Measurements from ENCODE around the gene HMGXB4. TPM values are rescaled to one million over a fixed set of nuclear protein-coding genes. Genes with fewer than 3 reads are reported as not detected.
A peak's percentile ranks its signal among the peaks of the same experiment; 100 is the strongest.

HMGXB4 gene
- polyA plus RNA-seq, 1 donor (not counting 4 experiments of a cell fraction or from before 2014, with no cell fraction given), result 22.6 TPM

- Histone ChIP-seq H3K79me2 (ENCODE audit: control insufficient read depth, insufficient read depth, low read length) (no peaks in the 10 kb centered on the region), H4K20me1 (ENCODE audit: control insufficient read depth, extremely low read depth, insufficient read depth, low read length) (no peaks in the 10 kb centered on the region), H3K9ac (ENCODE audit: control insufficient read depth, extremely low read depth, insufficient read depth, low read length) (no peak overlapping the region), H3K27me3 (ENCODE audit: control insufficient read depth, extremely low read depth, insufficient read depth, low read length) (no peaks in the 10 kb centered on the region), H3K27ac (ENCODE audit: control insufficient read depth, insufficient read depth, low read length) (no peak overlapping the region), H3K4me2 (ENCODE audit: control insufficient read depth, extremely low read depth, insufficient read depth, low read depth, low read length) (no peak overlapping the region), H3K9me1 (ENCODE audit: control insufficient read depth, extremely low read depth, insufficient read depth, low read length) (no peaks in the 10 kb centered on the region), H3K9me3 (ENCODE audit: control insufficient read depth, low read depth, low read length) (no peaks in the 10 kb centered on the region), H3K36me3 (ENCODE audit: control insufficient read depth in 2 of 2, extremely low read depth in 1 of 2, insufficient read depth in 2 of 2, low read length in 2 of 2) (peaks cover 0 to 6% of the 10 kb centered on the region in 2 experiments), H3K4me3 (ENCODE audit: control insufficient read depth in 2 of 3, extremely low read depth in 1 of 3, insufficient read depth in 2 of 3, low read depth in 1 of 3, low read length in 3 of 3) (no peak overlapping the region), H3K4me1 (ENCODE audit: control insufficient read depth, extremely low read depth, insufficient read depth, low read length) (peaks cover 4% of the 10 kb centered on the region), H2AFZ (ENCODE audit: control insufficient read depth, low read length) (no peak overlapping the region)
- dilution Hi-C loops (cut with MboI; ENCODE audit: extremely low pct_ligation_motif_present, low sequenced_read_pairs), result no loop called here
- TF ChIP-seq CTCF (optimal IDR thresholded peaks at IDR 0.05 in 1 of 3, IDR thresholded peaks at IDR 0.05 in 1 of 3, conservative IDR thresholded peaks at IDR 0.05 in 1 of 3; ENCODE audit: extremely low read depth in 1 of 3, insufficient read depth in 2 of 3, low read length in 3 of 3), result no peak
- TF ChIP-seq EZH2 (IDR thresholded peaks at IDR 0.05; ENCODE audit: low read length), result no peak
- peak; percentile 85 for FAIRE-seq
- no peak for DNase-seq (ENCODE audit: low read depth, low spot score)
Observed at GRCh38 chr22:35343664-35344550, 86.6 kb downstream of the HMGXB4 start.

DNA sequence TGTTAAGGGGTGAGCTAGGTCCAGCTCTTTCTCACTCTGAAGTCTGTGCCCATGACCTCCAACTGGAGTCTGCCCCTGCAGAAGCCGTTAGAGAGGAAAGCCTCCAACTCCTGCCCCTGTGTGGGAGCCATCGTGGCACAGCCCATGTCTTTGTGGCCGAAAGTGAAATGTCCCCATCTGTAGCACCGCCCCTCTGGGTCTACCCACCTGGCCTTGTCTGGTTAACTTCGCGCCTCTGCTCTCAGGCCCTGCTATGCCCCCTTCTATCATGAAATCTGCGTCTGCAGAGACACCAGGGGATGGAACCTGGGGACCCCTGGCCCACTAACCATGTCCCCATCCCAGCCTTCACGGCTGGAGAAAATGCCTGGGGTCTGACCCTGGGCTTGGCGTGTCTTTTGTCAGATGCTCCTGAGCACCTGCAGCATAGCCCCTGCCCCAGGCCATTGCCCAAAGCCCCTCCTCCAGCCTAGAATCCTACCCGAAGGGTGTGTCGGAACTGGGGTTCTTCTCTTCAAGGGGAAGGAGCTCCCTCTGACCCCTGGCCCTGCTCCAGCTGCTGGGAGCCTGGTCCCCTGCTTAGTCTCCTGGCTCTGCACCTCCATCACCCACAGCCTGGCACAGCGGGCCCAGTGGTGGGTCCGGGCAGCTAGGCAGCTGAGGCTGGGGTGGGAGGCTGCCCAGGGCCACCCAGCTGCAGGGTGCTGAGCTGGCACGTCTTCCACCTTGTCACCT is 87.8 kb downstream of the HMGXB4 start:
- no peak for FAIRE-seq
- Histone ChIP-seq H3K9me3 (ENCODE audit: control insufficient read depth, low read depth, low read length) (no peaks in the 10 kb centered on the region), H3K4me1 (ENCODE audit: control insufficient read depth, extremely low read depth, insufficient read depth, low read length) (peaks cover 4% of the 10 kb centered on the region), H3K4me2 (ENCODE audit: control insufficient read depth, extremely low read depth, insufficient read depth, low read depth, low read length) (no peak overlapping the region), H3K9ac (ENCODE audit: control insufficient read depth, extremely low read depth, insufficient read depth, low read length) (no peak overlapping the region), H3K79me2 (ENCODE audit: control insufficient read depth, insufficient read depth, low read length) (no peaks in the 10 kb centered on the region), H3K9me1 (ENCODE audit: control insufficient read depth, extremely low read depth, insufficient read depth, low read length) (no peaks in the 10 kb centered on the region), H4K20me1 (ENCODE audit: control insufficient read depth, extremely low read depth, insufficient read depth, low read length) (no peaks in the 10 kb centered on the region), H3K4me3 (ENCODE audit: control insufficient read depth in 2 of 3, extremely low read depth in 1 of 3, insufficient read depth in 2 of 3, low read depth in 1 of 3, low read length in 3 of 3) (no peak overlapping the region), H2AFZ (ENCODE audit: control insufficient read depth, low read length) (no peak overlapping the region), H3K27me3 (ENCODE audit: control insufficient read depth, extremely low read depth, insufficient read depth, low read length) (no peaks in the 10 kb centered on the region), H3K36me3 (ENCODE audit: control insufficient read depth in 2 of 2, extremely low read depth in 1 of 2, insufficient read depth in 2 of 2, low read length in 2 of 2) (peaks cover 0 to 5% of the 10 kb centered on the region in 2 experiments), H3K27ac (ENCODE audit: control insufficient read depth, insufficient read depth, low read length) (no peak overlapping the region)
- TF ChIP-seq CTCF (optimal IDR thresholded peaks at IDR 0.05 in 1 of 3, IDR thresholded peaks at IDR 0.05 in 1 of 3, conservative IDR thresholded peaks at IDR 0.05 in 1 of 3; ENCODE audit: extremely low read depth in 1 of 3, insufficient read depth in 2 of 3, low read length in 3 of 3), result no peak
- DNase-seq (ENCODE audit: low read depth, low spot score), result no peak
- dilution Hi-C loops (cut with MboI; ENCODE audit: extremely low pct_ligation_motif_present, low sequenced_read_pairs), result no loop called here

Small RNA genes lying within 50 kb of the gene (small RNA-seq; reads per million reads assigned to genes)
- 0 to 0.33 (median 0) reads per million in 3 experiments for gene MIR3909 (ENCODE audit: insufficient read length in 3 of 3, low read depth in 3 of 3, low replicate concordance in 1 of 3)
- 0 reads per million in 3 experiments for gene MIR6069 (ENCODE audit: insufficient read length in 3 of 3, low read depth in 3 of 3, low replicate concordance in 1 of 3)
- 0 reads per million in 3 experiments for gene RNU7-167P (ENCODE audit: insufficient read length in 3 of 3, low read depth in 3 of 3, low replicate concordance in 1 of 3)

Other genes starting within 250 kb of the HMGXB4 start
- not detected in 3 replicates for gene ISX, start 191.3 kb upstream of the HMGXB4 start, polyA plus RNA-seq
- 17.4 to 32.5 TPM (median 18.3 TPM) in 3 replicates for gene TOM1, start 42.4 kb downstream of the HMGXB4 start, polyA plus RNA-seq
- 1.5 to 4.5 TPM (median 2.5 TPM) in 3 replicates for gene HMOX1, start 123.6 kb downstream of the HMGXB4 start, polyA plus RNA-seq
- gene MCM5, start 142.6 kb downstream of the HMGXB4 start, polyA plus RNA-seq, result 10.6 to 31.1 TPM (median 24.4 TPM) in 3 replicates